Stimulated activated CD4-positive, alpha-beta T cell treated with anti-CD3 and anti-CD28 coated beads, Interleukin-4, amount 100 ng/mL, for 1 hour (primary cell): ENCODE data around the gene TMEM266.
A peak's percentile ranks its signal among the peaks of the same experiment; 100 is the strongest.

ENCODE experiments used
- DNase-seq: peaks from one replicate; pipeline ENCODE4 v3.0.0-alpha.2; 2020

TMEM266 gene

DNA sequence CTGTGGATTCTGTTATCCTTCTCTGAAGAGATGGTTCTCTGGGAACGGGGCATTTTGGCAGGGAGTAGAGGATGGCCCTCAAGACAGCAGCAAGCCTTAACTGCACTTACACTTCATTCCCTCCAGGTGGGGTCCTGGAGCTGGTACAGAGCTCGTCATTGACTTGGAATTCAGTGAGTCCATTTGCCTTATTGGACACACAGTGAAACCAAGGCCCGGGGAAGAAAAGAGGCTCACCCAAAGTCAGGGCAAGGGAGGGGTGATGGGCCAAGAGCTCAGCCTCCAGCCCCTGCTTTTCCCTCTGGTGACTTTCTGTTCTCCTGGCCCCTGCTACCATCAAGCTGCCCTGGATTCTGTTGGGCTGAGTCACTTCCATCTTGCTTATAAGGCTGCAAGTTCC is 125.9 kb downstream of the TMEM266 start:
- DNase-seq: no peak

DNA sequence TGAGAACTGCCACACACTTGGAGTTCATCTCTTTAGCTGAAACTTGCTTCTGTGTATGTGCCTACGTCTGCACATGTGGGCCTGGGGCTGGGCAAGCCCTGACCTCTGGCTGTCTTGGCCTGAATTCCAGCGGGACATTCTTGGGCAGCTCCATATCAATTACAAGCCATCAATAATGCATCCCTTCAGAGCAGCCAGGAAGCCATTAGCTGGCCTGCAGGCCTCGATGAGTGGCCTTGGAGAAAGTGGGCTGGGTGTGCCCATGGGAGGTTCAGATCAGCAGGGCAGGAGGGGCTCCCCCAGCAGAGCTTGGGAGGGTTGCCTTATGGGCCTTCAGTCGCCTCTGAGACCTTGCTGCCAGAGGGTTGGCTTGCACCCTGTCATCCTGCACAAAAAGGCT is 127.4 kb downstream of the TMEM266 start:
- no peak for DNase-seq

DNA sequence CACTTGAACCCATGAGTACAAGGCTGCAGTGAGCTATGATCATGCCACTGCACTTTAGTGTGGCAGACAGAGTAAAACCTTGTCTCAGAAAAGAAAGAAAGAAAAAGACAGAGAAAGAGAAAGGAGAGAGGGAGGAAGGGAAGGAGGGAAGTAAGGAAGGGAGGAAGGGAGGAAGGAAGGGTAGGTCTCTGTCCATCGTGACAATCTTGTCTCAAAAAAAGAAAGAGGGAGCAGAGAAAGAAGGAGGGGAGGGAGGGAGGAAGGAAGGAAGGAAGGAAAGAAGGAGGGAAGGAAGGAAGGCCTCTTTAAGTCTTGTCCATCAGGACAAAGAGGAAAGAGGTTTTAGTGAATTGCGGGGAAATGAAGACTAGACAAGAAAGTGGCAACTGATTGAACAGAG is 129.3 kb downstream of the TMEM266 start:
- DNase-seq: no peak

DNA sequence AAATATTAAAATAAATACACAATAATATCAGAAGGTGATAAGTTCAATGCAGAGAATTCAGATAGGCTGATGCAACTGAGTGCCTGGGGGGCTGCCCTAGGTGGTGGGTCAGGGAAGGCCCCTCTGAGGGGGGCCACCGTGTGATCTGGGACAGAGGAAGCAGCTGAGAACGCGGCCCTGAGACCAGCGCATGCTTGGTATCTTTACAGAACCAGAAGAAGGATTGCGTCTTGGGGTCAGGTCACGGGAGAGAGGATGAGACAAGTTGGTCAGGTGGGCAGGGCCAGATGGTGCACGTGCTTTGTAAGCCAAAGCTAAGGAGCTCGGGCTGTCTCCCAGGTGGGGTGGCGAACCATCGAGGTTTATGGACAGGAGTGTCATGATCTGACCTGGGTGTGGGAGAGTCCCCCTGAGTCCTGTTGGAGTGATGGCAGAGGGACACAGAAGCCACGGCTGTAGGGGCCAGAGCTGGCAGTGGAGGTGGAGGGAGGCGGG is 130.3 kb downstream of the TMEM266 start:
- no peak for DNase-seq

DNA sequence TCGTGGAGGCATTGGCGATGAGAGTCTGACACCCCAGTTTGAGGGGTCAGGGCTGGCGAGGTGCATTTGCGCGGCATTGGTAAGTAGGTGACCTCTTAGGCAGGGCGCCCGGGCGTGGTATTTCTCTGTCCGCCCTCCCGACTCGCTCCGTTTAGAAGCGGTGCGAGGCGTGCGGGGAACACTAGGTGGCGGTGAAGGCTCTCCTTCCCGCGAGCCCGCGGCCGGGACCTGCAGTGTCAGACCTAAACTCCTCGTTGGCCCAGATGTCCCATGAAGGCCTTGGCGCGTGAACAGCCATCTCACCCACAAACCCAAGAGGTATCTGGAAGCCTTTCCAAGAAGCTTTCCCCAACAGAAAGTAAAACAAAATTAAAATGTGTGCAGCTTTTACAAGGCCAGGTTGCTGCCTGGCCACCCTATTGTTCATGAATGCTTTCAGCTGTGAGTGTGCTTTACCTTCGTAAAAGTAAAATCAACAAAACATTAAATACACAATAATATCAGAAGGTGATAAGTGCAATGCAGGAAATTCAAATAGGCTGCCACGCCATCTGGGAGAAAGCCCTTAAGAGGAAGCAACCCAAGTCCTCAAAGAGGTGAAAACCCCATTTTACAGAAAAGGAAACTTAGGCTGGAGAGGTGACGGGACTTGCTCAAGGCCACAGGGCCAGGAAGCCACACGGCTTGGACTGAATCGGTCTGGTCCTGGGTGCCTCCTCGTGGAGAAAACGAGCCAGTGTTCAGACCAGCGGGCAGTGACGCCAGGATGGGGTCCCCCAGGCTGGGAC is 131.2 kb downstream of the TMEM266 start:
- DNase-seq: peak; percentile 73

DNA sequence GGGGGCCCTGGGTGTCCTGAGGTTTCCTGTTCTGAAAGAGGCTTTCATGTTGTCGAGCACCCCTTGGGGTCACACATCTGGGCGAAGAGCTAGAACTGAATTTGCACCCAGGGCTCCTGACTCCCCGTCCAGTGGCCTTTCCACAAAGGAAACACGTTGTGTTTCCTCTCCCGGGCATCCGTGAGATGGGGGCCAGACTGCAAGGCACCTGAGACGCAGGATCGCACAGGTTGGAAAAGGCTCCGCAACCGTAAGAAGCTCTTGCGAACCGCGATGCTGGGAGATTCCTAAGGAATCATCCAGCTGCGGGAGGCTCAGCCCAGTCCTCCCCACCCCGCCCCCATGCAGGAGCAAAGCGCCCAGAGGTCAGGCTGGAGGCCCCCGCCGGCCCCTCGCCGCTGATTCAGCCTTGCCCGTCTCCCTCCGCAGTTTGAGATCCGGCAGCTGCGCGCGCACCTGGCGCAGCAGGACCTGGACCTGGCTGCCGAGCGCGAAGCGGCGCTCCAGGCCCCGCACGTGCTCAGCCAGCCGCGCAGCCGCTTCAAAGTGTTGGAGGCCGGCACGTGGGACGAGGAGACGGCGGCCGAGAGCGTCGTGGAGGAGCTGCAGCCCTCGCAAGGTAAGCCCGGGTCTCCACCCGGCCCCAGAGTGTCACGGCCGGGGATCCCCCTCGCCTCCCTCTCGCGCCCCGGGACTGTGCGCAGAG is 131.9 kb downstream of the TMEM266 start:
- no peak for DNase-seq

DNA sequence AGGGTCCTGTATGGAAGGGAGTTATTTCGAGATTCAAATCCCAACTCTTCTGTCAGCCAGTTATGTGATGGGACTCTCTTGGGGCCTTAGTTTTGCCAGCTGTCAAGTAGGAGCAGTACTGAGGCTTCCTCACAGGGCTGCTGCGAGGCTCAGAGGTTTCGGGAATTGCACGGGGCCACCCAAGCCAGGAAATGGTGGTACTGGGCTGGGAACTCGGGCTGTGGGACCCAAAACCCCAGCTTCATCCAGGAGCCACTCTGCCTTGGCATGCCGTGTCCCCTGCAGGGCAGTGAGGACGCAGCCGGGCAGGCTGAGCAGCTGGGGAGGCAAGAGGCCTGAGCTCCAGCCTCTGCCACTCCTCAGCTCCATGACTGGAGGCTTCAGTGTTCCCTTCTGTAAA is 132.9 kb downstream of the TMEM266 start:
- DNase-seq: no peak

DNA sequence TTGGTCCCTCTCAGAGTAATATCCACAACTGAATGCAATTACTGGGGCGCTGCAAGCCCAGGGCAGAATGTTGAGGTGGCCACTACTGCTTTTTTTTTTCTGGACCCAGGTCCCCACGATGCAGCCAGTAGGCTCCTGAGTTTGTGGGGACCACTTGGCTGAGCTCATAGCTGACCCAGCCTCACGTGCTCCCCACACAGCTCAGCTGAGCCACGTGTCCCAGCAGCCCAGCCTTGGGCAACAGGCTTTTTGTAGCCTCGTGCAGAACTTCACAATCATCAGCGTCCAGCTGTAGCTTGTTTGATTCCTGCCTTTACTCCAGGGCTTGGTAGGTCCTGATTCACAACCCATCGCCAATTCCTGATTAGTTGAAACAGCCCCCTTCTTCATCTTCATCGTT is 134.1 kb downstream of the TMEM266 start:
- no peak for DNase-seq

DNA sequence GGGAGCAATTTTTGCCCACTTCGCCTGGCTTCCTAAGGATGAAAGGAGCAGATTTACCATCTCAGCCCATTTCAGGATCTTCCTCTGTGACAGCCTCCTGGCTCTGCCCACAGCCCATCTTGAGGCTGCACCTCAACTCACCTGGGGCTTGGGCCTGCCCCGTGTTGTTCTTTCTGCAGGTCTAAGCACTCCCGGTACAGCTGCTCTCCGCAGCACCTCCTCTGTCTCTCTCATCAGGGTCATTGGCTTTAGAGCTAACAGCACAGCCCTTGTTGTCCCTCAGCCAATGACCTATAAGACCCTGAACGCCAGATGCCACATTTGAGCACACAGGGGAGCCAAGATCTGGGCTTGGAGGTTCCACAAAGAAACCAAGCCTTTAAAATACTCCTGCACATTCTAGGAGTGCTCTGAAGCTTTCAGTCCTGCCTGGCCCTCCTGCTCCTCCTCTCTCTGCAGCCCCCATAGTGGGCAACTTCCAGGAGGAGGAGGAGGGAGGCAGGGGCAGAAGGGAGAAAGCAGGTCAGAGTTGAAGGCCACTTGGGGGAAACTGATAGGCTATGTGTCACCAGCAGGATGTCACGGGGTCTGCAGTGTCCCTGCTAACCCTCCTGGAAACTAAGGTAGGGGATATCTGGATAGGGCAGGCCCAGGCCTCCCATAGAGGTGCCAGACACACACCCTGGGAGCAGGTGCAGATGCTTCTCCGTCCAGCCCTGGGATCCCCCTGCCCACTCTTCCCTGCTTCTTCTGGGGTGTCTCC is 135.9 kb downstream of the TMEM266 start:
- no peak for DNase-seq

DNA sequence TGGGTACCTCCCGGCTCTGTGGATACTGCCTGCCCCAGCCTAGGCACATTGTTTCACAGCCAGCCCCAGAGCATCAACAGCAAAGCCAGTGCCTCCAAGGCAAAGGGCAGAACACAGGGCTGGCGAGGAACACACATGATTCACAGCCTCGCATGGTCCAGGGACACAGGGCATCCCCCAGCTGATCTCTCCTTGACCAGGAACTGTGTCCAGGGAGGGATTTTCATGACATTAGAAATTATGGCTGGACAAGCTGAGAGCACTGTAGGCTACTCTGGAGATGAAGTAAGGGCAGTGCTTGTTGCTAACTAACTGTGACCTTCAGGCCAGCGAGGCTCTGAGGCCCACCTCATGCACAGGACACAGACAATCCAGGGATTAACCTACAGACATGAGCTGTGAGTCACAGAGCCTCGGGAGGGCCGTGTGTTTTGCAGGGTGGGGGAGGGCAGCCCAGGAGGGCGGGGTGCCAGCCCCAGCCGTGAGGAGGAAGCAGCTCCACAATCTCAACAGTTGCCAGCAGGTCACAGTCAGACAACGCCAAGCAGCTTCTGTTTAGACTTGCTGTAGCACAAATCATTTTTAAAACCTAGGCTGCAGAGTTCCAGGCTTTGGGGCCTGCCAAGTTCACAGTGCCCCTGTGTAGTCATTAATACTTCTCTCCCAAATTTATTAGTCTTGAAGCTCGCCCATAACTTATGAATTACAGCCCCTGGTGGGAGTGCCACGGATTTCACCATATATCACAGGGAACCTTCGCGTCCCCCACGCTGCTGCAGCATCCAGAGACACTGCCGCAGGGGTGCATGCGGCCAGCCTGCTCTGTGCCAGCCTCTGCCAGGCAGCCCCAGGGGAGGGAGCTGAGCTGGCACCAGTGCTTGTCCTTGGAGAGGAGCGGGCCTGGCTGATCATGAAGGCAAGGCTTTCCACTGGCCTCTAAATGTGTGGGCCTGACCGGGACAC is 136.8 kb downstream of the TMEM266 start:
- no peak for DNase-seq

DNA sequence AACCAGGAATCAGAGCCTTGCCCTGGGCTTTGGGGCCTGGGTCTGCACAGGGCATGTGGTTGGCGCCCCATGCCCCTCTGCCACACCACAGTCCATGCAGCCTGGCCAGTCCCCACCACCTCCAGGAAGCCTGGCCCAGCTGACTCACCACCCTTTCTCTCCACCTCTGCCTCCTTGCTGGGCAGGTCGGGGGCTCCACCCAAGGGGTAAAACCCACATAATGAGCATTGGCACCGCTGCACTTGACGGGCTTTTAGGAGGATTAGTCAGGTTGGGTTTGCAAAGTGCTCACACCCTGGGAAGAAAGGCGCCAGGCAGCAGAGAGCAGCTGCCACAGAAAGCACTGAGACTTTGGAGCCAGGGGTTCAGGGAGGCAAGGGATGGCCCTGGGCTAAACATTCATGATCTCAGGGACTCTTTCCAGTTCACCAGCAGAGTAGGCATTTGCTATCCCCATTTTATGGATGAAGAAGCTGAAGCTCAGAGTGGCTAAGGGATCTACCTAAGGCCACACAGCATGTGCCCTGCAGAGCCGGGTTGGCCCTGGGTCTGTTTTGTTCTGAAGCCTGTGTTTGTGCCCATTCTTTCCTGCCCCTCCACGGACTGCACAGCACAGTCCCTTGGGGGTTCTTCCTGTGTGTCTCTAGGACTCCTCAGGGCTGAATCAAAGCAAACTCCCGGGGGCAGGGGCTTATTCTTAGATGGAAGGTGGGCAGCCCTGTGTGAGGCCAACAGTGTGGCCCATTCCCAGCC is 138.1 kb downstream of the TMEM266 start:
- no peak for DNase-seq

DNA sequence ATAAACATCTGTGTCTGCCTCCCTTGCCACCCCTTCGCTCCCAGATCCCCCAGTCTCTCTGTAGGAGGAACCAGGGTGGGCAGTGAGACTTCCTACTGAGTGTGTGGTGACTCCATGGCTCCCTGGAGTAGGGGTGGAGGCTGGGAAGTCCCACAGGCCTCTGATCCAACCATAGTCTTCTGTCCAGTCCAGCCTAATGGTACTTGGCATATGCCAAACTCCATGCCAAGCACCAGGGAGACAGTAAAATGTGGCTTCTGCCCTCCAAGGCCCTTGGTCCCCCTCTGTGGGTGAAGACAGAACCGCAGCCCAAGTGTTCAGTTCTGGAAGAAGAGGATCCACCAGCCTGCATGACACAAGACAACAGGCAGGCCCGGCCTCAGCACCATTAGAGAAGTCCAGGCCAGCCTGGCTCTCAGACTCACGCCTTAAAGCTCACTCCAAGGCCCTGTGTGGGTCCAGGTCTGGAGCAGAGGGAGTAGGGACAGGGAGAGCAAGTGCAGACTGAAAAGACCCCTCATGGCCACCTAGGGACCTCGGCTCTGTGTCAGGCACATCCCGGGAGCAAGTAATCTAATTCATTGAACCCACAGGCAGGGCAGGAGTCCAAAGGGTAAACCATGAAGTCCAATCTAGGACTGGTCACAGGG is 138.8 kb downstream of the TMEM266 start:
- DNase-seq: no peak

DNA sequence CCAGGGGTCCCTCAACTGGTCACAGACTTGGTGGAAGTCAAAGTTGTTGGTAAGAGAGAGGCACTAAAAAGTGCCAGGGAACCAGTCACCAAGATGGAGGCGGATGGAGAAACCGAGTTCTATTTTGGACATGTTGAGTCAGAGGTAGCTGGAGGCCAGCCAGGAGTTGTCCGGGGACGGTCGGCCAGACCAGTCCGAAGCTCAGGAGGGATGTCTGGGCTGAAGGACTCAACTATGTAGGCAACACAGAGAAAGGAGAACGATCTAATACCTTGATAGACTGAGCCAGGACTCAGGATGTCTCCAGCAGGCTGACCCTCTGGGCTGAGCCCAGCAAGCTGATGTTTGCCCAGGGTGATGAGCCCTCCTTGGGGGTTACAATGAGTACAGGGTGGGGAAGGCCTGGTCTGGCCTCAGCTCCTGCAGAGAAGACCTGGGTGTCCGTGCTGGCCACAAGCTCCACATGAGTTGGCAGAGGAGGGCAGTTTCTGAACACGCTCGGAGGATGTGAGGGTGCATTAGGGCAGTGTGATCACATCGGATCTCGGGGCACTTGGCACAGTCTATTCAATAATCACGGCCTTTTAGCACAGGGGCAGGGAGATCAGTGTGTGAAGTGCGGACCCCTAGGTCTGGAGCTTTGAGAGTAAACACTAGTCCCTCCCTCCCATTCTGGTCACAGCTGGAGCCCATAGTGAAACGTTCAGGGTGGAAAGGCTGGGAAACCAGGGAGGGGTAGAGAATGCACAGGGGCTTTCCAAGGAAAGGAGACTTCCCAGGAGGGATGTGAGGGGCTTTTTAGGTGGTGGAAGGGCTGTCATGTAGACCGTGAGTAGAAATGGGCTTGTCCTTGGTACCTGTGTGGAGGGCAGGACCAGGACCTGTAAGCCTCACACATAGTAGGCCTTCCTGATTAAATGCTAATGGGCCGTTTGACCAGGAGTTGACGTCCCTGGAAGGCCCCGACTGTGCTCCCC is 139.6 kb downstream of the TMEM266 start:
- no peak for DNase-seq

DNA sequence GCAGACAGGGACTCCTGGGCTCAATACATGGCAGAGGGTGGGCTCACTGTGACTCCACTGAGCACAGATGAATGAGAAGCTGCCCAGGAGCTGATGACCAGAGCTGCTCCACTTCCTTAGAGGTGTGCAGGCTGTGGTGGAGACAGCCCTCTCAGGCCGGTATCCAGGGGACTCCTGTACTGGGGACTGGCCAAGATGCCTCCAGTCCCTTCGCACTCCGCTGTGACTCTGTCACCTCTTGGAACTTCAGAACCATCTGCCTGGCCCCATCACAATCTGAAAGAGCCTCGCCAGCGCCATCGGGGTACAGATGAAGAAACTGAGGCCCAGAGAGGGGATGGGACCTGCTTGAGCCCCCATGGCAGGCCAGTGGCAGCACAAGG is 140.3 kb downstream of the TMEM266 start:
- no peak for DNase-seq

DNA sequence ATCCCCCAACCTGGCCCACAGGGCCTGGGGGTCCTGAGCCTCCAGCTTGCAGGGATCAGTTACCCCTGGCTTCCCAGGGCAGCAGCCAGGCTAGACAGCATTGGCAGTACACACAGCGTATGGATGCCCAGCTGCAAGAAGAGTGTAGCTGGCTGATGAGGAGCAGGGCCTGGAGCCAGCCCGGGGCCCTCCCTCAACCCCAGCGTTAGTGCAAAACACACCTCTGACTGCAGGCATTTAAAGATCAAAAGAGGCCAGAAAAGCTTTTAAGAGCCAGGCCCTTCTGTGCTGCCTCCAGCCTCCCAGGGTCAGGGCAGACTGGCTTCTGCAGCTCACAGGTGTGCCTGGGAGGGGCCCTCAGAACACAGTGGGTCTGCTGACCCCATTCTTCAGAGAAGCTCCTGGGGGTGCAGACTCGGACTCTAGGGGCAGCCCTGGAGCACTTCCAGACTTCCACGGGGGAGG is 140.9 kb downstream of the TMEM266 start:
- no peak for DNase-seq

DNA sequence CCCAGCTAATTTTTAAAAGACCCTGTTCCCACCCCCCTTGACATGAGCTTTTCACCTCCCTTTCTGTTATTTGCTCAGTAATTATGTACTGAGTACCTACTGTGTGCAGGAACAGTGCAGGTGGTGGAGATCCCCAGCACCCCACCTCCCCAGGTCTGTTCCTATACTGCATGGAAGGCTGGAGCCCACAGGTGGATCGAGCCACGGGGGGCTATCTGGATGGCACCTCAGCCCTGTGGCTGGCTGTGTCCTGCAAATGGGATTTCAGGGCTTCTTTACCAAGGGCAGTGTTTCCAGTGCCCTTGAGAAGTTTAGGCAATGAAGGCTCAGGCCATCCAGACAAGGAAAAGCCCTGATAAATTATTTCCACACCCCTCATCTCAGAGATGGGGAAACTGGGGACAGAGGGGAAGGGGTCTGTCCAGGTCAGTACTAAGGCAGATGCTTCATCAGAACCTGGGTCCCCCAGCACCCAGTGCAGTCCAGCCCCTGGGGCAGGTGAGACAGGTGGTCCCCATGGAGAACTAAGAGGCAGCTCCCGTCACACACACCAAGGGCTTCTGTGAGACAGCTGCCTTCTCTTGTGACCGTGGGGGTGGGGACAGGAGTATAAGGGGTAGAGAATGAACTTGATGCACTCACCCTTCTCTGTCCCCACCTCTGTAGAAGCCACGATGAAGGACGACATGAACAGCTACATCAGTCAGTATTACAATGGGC is 141.9 kb downstream of the TMEM266 start:
- DNase-seq: no peak

DNA sequence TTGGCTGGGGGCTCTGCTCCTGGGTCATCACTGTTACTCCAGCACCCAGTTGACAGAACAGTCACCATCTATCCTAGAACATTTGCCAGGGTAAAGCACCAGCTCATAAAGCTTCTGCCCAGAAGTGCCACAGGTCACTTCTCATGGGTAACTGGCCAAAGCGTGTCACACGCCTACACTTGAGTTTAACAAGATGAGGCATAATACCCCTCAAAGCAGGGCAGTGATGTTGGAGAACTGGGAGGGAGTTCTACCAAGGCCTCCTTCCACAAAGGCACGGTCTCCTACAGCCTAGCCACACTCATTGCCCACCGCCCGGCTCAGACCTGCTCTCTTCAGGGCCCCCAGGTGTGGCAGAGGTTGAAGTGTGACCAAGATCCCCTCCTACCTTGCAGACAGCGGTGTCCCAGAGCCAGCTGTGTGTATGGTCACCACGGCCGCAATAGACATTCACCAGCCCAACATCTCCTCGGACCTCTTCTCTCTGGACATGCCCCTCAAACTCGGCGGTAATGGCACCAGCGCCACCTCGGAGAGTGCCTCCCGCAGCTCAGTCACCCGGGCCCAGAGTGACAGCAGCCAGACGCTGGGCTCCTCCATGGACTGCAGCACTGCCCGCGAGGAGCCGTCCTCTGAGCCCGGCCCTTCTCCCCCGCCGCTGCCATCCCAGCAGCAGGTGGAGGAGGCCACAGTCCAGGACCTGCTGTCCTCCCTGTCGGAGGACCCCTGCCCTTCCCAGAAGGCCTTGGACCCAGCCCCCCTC is 143.7 kb downstream of the TMEM266 start:
- DNase-seq: no peak
